CD4-positive, alpha-beta T cell (primary cell): ENCODE data around the gene FGF14. TPM values are rescaled to one million over a fixed set of nuclear protein-coding genes. Genes with fewer than 3 reads are reported as not detected.

ENCODE experiments used
- ATAC-seq: fragments of 200-7000 bp; cut with Tn5 transposase; one replicate; pipeline ENCODE4 v1.10.0; 2022; ENCODE audit warnings: mild to moderate bottlenecking; ENCODE audit not compliant: poor library complexity
- CTCF ChIA-PET: fragments of 350-600 bp; sonication (Branson Sonifier 250); formaldehyde crosslinking; loops from one replicate; lab custom pipeline; 2021; ENCODE audit warnings: antibody characterized with exemption, inconsistent platforms; lab: Charles Lee
- POLR2A ChIA-PET: fragments of 350-600 bp; sonication (Branson Sonifier 250); formaldehyde crosslinking; loops from one replicate; lab custom pipeline; 2021; ENCODE audit warnings: antibody characterized with exemption, inconsistent platforms; lab: Charles Lee
- DNase-seq, 14 experiments: peaks; one replicate each; pipeline ENCODE4 v3.0.0-alpha.2; 2013 to 2020; ENCODE audit warnings: mixed read lengths in 2 of 14
- H3K27ac ChIP-seq, 2 donors: one replicate each; pipeline versions ENCODE4 v1.5.1 to v1.7.0; 2013; ENCODE audit warnings: low read length in 2 of 2, low read depth in 1 of 2, mild to moderate bottlenecking in 1 of 2
- H3K27me3 ChIP-seq, 2 experiments: 1 replicate in 1 of 2; 2 replicates in 1 of 2; pipeline versions ENCODE4 v1.6.1 to v1.7.0; 2013; ENCODE audit warnings: low read length in 2 of 2, control low read depth in 1 of 2, mild to moderate bottlenecking in 1 of 2, moderate library complexity in 1 of 2; ENCODE audit not compliant: insufficient read depth in 2 of 2, control insufficient read depth in 1 of 2
- H3K36me3 ChIP-seq: one replicate; pipeline ENCODE4 v1.6.1; 2013; ENCODE audit warnings: low read length, control low read depth; ENCODE audit not compliant: insufficient read depth
- H3K4me1 ChIP-seq: one replicate; pipeline ENCODE4 v1.6.1; 2013; ENCODE audit warnings: low read length, control low read depth; ENCODE audit not compliant: insufficient read depth
- H3K4me3 ChIP-seq: one replicate; pipeline ENCODE4 v1.5.1; 2013; ENCODE audit warnings: mild to moderate bottlenecking, low read length, moderate library complexity
- H3K9me3 ChIP-seq, 2 experiments: 1 replicate in 1 of 2; 2 replicates in 1 of 2; pipeline versions ENCODE4 v1.6.1 to v1.7.0; 2013; ENCODE audit warnings: low read length in 2 of 2, mild to moderate bottlenecking in 2 of 2, control low read depth in 1 of 2, moderate library complexity in 1 of 2; ENCODE audit not compliant: control insufficient read depth in 1 of 2, insufficient read depth in 1 of 2
- H3K27ac Mint-ChIP-seq: one replicate; pipeline ENCODE4 v1.8.0; 2020; ENCODE audit warnings: mixed read lengths
- H3K27me3 Mint-ChIP-seq: one replicate; pipeline ENCODE4 v1.8.0; 2021; ENCODE audit warnings: mixed read lengths
- H3K36me3 Mint-ChIP-seq: one replicate; pipeline ENCODE4 v1.8.0; 2021; ENCODE audit warnings: low read depth, mixed read lengths
- H3K4me1 Mint-ChIP-seq: one replicate; pipeline ENCODE4 v1.8.0; 2021; ENCODE audit warnings: low read depth, mixed read lengths
- H3K4me3 Mint-ChIP-seq: one replicate; pipeline ENCODE4 v1.8.0; 2020; ENCODE audit warnings: mild to moderate bottlenecking, mixed read lengths
- H3K9me3 Mint-ChIP-seq: one replicate; pipeline ENCODE4 v1.8.0; 2020; ENCODE audit warnings: mixed read lengths
- CTCF ChIP-seq: fragments of 200-600 bp; IDR thresholded peaks from one replicate; pipeline ENCODE4 v1.8.0; 2022; ENCODE audit warnings: antibody characterized with exemption, mild to moderate bottlenecking
- intact Hi-C, 2 experiments: fragments of 100-400 bp; cut with DNase I in 1 of 2; cut with micrococcal nuclease in 1 of 2; formaldehyde crosslinking; loops; one replicate each; pipeline versions ENCODE4 v1.15.1 to v1.9.0; 2023 to 2025; cut with DNase I, micrococcal nuclease
- total RNA-seq, 174 experiments: library from RNA in 2 of 174; stranded (reverse) in 2 of 174; gene quantifications; one replicate each; pipeline ENCODE4 v1.2.3 and lab custom pipeline; 2021 to 2026

FGF14 gene
- total RNA-seq, 2 experiments from 2014 or later = not detected

- TF ChIP-seq CTCF = no peak
- ChIA-PET CTCF (no interaction called here), POLR2A (no interaction called here)
- H3K4me1 ChIP-seq = no peaks in the 10 kb centered on the region
- H3K4me3 Mint-ChIP-seq = no peak overlapping the region
- no peaks in the 10 kb centered on the region for H3K9me3 ChIP-seq
- DNase-seq = no peak
- no peak overlapping the region for H3K27ac Mint-ChIP-seq
- no peaks in the 10 kb centered on the region for H3K9me3 Mint-ChIP-seq
- no peak overlapping the region for H3K4me3 ChIP-seq
- no peaks in the 10 kb centered on the region for H3K4me1 Mint-ChIP-seq
- no peaks in the 10 kb centered on the region for H3K27me3 ChIP-seq
- intact Hi-C loops = no loop called here
- peaks cover 61% of the 10 kb centered on the region for H3K27me3 Mint-ChIP-seq
- ATAC-seq = no peak
- no peaks in the 10 kb centered on the region for H3K36me3 Mint-ChIP-seq
- H3K36me3 ChIP-seq = no peaks in the 10 kb centered on the region
- no peak overlapping the region for H3K27ac ChIP-seq
Measured at GRCh38 chr13:102333320-102334198, 68.3 kb downstream of the FGF14 start.

GRCh38 chr13:102328909-102329308 is 72.9 kb downstream of the FGF14 start:
- H3K4me3 ChIP-seq = no peak overlapping the region
- H3K27ac ChIP-seq = no peak overlapping the region
- TF ChIP-seq CTCF = no peak
- ChIA-PET CTCF (no interaction called here), POLR2A (no interaction called here)
- DNase-seq = no peak
- H3K9me3 Mint-ChIP-seq = no peaks in the 10 kb centered on the region
- H3K4me1 Mint-ChIP-seq = no peaks in the 10 kb centered on the region
- no peak for ATAC-seq
- H3K27ac Mint-ChIP-seq = no peak overlapping the region
- no peaks in the 10 kb centered on the region for H3K4me1 ChIP-seq
- no peaks in the 10 kb centered on the region for H3K36me3 ChIP-seq
- intact Hi-C loops = no loop called here
- H3K27me3 ChIP-seq = no peaks in the 10 kb centered on the region
- H3K4me3 Mint-ChIP-seq = no peak overlapping the region
- peaks cover 25% of the 10 kb centered on the region for H3K27me3 Mint-ChIP-seq
- no peaks in the 10 kb centered on the region for H3K36me3 Mint-ChIP-seq
- H3K9me3 ChIP-seq = no peaks in the 10 kb centered on the region

- no peak overlapping the region for H3K27ac ChIP-seq
- H3K27me3 Mint-ChIP-seq = peaks cover 13% of the 10 kb centered on the region
- no peaks in the 10 kb centered on the region for H3K9me3 ChIP-seq
- H3K4me1 Mint-ChIP-seq = no peaks in the 10 kb centered on the region
- TF ChIP-seq CTCF = no peak
- intact Hi-C loops = no loop called here
- DNase-seq (no peak), ATAC-seq (no peak)
- no peaks in the 10 kb centered on the region for H3K36me3 Mint-ChIP-seq
- H3K4me1 ChIP-seq = no peaks in the 10 kb centered on the region
- H3K27me3 ChIP-seq = no peaks in the 10 kb centered on the region
- no peak overlapping the region for H3K4me3 Mint-ChIP-seq
- ChIA-PET POLR2A (no interaction called here), CTCF (no interaction called here)
- no peaks in the 10 kb centered on the region for H3K36me3 ChIP-seq
- H3K27ac Mint-ChIP-seq = no peak overlapping the region
- no peak overlapping the region for H3K4me3 ChIP-seq
- H3K9me3 Mint-ChIP-seq = no peaks in the 10 kb centered on the region
Measured at GRCh38 chr13:102327119-102327617, 74.7 kb downstream of the FGF14 start.
